ENCODE results near the gene CLIP2.

DNA sequence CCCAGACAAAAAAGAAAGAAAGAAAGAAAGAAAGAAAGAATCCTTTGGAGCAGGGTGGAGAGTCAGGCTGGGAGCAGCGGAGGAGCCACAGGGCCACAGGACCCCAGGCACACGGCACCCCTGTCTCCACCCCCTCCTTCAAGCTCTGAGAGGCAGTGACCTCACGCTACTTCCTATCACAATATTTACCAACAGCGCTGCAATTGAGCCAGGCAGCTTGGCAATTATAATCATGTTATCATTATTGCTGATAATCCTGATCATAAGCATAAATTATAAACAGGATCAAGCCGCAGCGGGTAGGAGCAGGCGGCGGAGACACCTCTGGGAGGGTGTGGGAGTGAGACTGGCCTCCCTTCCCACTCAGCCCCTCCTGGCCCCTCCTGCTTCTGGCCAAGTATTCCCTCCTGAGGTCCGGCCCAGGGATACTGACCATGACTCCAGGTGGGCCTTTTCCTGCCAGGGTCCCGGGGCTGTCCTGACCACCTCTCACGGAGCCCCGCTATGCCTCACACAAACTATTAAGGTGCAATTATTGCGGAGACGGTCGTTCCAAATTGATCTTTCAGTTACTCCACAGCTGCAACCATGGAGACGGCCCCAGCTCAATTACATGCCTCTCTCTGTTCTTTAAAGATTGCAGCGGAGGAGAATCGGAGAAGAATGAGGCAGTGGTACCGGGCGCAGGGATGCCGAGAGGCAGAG, 154.5 kb downstream of the CLIP2 start:
- TF ChIP-seq, protein P1, sequence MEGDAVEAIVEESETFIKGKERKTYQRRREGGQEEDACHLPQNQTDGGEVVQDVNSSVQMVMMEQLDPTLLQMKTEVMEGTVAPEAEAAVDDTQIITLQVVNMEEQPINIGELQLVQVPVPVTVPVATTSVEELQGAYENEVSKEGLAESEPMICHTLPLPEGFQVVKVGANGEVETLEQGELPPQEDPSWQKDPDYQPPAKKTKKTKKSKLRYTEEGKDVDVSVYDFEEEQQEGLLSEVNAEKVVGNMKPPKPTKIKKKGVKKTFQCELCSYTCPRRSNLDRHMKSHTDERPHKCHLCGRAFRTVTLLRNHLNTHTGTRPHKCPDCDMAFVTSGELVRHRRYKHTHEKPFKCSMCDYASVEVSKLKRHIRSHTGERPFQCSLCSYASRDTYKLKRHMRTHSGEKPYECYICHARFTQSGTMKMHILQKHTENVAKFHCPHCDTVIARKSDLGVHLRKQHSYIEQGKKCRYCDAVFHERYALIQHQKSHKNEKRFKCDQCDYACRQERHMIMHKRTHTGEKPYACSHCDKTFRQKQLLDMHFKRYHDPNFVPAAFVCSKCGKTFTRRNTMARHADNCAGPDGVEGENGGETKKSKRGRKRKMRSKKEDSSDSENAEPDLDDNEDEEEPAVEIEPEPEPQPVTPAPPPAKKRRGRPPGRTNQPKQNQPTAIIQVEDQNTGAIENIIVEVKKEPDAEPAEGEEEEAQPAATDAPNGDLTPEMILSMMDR (IDR thresholded peaks at IDR 0.05), result no peak
- no peak for TF ChIP-seq POLR2A (IDR thresholded peaks at IDR 0.05)

Data from esophagus squamous epithelium (tissue), 4 donors.